Loucy (cell line): ENCODE data around the gene CDCP2.

Experiments
- CTCF ChIP-seq: fragments of 200-600 bp; sonication (generic); conservative IDR thresholded peaks from 2 replicates; pipeline ENCODE4 v1.5.1; 2014; ENCODE audit warnings: mild to moderate bottlenecking, antibody characterized with exemption, low read length
- EZH2phosphoT487 ChIP-seq: fragments of 200-600 bp; IDR thresholded peaks from 2 replicates; pipeline ENCODE4 v1.6.1; 2018; ENCODE audit warnings: antibody characterized with exemption, mild to moderate bottlenecking, moderate library complexity, borderline replicate concordance

- TF ChIP-seq CTCF = no peak
- no peak for TF ChIP-seq EZH2phosphoT487
Measured at GRCh38 chr1:54129858-54130257, 22.9 kb downstream of the CDCP2 start.
